ENCODE results near the gene NR3C2.

Gene NR3C2

GRCh38 chr4:148203056-148203898 is 238.9 kb downstream of the NR3C2 start:
- H3K4me3 ChIP-seq (ENCODE audit: insufficient read depth, low read length, poor library complexity, severe bottlenecking): no peak overlapping the region
- no peak overlapping the region for H2AFZ ChIP-seq (ENCODE audit: low read depth, low read length, severe bottlenecking)
- no peaks in the 10 kb centered on the region for H3K9me3 ChIP-seq (ENCODE audit: insufficient read depth, low read length)
- no peaks in the 10 kb centered on the region for H3F3A ChIP-seq (ENCODE audit: insufficient read depth)
- no peaks in the 10 kb centered on the region for H3K27me3 ChIP-seq (ENCODE audit: low read length)
- TF ChIP-seq CTCF (IDR thresholded peaks at IDR 0.05; ENCODE audit: insufficient read depth, low read length, poor library complexity, severe bottlenecking) (no peak), EZH2phosphoT487 (conservative IDR thresholded peaks at IDR 0.05; ENCODE audit: low read length) (no peak)
- H4K20me1 ChIP-seq (ENCODE audit: low read depth, low read length): no peaks in the 10 kb centered on the region
- H3K79me2 ChIP-seq (ENCODE audit: insufficient read depth, low read length): no peaks in the 10 kb centered on the region
- no peak overlapping the region for H3K27ac ChIP-seq (ENCODE audit: low read depth, low read length)
- no peaks in the 10 kb centered on the region for H3K36me3 ChIP-seq (ENCODE audit: low read length)
- H3K9me2 ChIP-seq (replicated peaks; ENCODE audit: insufficient read depth, low read length): no peaks in the 10 kb centered on the region
- H3K9ac ChIP-seq (ENCODE audit: low read length): no peak overlapping the region
- no peak overlapping the region for H3K4me2 ChIP-seq (ENCODE audit: low read depth, low read length, poor library complexity, severe bottlenecking)

GRCh38 chr4:148200960-148201359 is 241.3 kb downstream of the NR3C2 start:
- Histone ChIP-seq H3K4me3 (ENCODE audit: insufficient read depth, low read length, poor library complexity, severe bottlenecking) (no peak overlapping the region), H3K9me3 (ENCODE audit: insufficient read depth, low read length) (no peaks in the 10 kb centered on the region), H3K9ac (ENCODE audit: low read length) (no peak overlapping the region), H3K27ac (ENCODE audit: low read depth, low read length) (no peak overlapping the region), H3K79me2 (ENCODE audit: insufficient read depth, low read length) (no peaks in the 10 kb centered on the region), H3K36me3 (ENCODE audit: low read length) (no peaks in the 10 kb centered on the region), H3K4me2 (ENCODE audit: low read depth, low read length, poor library complexity, severe bottlenecking) (no peak overlapping the region), H3K9me2 (replicated peaks; ENCODE audit: insufficient read depth, low read length) (no peaks in the 10 kb centered on the region), H2AFZ (ENCODE audit: low read depth, low read length, severe bottlenecking) (no peak overlapping the region), H3F3A (ENCODE audit: insufficient read depth) (no peaks in the 10 kb centered on the region), H3K27me3 (ENCODE audit: low read length) (no peaks in the 10 kb centered on the region), H4K20me1 (ENCODE audit: low read depth, low read length) (no peaks in the 10 kb centered on the region)
- TF ChIP-seq EZH2phosphoT487 (conservative IDR thresholded peaks at IDR 0.05; ENCODE audit: low read length): no peak
- TF ChIP-seq CTCF (IDR thresholded peaks at IDR 0.05; ENCODE audit: insufficient read depth, low read length, poor library complexity, severe bottlenecking): no peak

- no peak overlapping the region for H3K9ac ChIP-seq (ENCODE audit: low read length)
- TF ChIP-seq CTCF (IDR thresholded peaks at IDR 0.05; ENCODE audit: insufficient read depth, low read length, poor library complexity, severe bottlenecking) (no peak), EZH2phosphoT487 (conservative IDR thresholded peaks at IDR 0.05; ENCODE audit: low read length) (no peak)
- no peak overlapping the region for H3K4me3 ChIP-seq (ENCODE audit: insufficient read depth, low read length, poor library complexity, severe bottlenecking)
- no peaks in the 10 kb centered on the region for H3F3A ChIP-seq (ENCODE audit: insufficient read depth)
- H3K36me3 ChIP-seq (ENCODE audit: low read length): no peaks in the 10 kb centered on the region
- H3K27ac ChIP-seq (ENCODE audit: low read depth, low read length): no peak overlapping the region
- no peaks in the 10 kb centered on the region for H3K9me2 ChIP-seq (replicated peaks; ENCODE audit: insufficient read depth, low read length)
- no peak overlapping the region for H3K4me2 ChIP-seq (ENCODE audit: low read depth, low read length, poor library complexity, severe bottlenecking)
- H3K9me3 ChIP-seq (ENCODE audit: insufficient read depth, low read length): no peaks in the 10 kb centered on the region
- no peaks in the 10 kb centered on the region for H4K20me1 ChIP-seq (ENCODE audit: low read depth, low read length)
- H3K27me3 ChIP-seq (ENCODE audit: low read length): no peaks in the 10 kb centered on the region
- H3K79me2 ChIP-seq (ENCODE audit: insufficient read depth, low read length): no peaks in the 10 kb centered on the region
- no peak overlapping the region for H2AFZ ChIP-seq (ENCODE audit: low read depth, low read length, severe bottlenecking)
Measured at GRCh38 chr4:148196164-148196563, 246.1 kb downstream of the NR3C2 start.
